ENCODE measurements around the gene TRAK2. TPM values are rescaled to one million over a fixed set of nuclear protein-coding genes. Genes with fewer than 3 reads are reported as not detected.

Gene TRAK2
- total RNA-seq, 4 donors from 2014 or later, result 16.1 to 46.7 (median 26.5) TPM

DNA sequence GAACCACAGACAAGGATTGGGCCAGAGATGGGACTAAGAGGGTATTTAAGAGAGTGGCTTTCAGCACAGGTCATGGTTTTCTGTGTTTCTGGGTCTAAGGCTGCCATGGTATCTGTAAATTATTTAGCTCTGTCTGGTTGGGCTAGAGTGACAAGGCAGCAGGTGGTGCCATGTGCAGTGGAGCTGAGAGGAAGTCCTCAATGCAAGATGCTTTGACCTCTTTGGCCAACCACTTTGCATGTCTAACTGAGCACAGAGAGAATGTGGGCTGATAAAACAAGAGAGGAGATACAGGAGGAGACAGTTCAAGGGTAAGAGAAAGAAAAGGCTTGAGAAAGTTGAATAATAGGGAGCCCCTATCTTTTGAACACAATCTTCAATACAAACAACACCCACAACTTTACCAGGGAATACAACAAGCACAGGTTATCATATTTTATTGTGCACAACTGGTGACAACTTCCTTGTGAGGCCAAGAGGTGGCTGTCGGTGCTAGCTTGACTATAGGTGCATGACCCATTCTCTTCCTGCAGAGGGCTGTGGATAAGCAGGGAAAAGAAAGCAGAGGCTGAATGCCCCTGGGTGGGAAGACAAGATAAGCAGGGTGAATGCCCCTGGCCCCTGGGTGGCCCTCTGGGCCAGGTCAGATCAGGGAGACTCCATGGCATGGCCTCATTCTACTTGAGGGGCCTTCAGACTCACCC is 106.4 kb downstream of the TRAK2 start:
- peaks cover 0 to 9% of the 10 kb centered on the region in 2 donors for H3K36me3 ChIP-seq
- intact Hi-C loops (cut with DNase I; ENCODE audit: low total_unique reads), result no loop called here
- no peaks in the 10 kb centered on the region for H3K9me3 ChIP-seq
- ATAC-seq (no peak), DNase-seq (no peak)
- peaks cover 0 to 5% of the 10 kb centered on the region in 2 donors for H3K4me1 ChIP-seq
- no peaks in the 10 kb centered on the region for H3K27me3 ChIP-seq
- H3K27ac ChIP-seq, result no peak overlapping the region
- TF ChIP-seq, protein P1, sequence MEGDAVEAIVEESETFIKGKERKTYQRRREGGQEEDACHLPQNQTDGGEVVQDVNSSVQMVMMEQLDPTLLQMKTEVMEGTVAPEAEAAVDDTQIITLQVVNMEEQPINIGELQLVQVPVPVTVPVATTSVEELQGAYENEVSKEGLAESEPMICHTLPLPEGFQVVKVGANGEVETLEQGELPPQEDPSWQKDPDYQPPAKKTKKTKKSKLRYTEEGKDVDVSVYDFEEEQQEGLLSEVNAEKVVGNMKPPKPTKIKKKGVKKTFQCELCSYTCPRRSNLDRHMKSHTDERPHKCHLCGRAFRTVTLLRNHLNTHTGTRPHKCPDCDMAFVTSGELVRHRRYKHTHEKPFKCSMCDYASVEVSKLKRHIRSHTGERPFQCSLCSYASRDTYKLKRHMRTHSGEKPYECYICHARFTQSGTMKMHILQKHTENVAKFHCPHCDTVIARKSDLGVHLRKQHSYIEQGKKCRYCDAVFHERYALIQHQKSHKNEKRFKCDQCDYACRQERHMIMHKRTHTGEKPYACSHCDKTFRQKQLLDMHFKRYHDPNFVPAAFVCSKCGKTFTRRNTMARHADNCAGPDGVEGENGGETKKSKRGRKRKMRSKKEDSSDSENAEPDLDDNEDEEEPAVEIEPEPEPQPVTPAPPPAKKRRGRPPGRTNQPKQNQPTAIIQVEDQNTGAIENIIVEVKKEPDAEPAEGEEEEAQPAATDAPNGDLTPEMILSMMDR (IDR thresholded peaks at IDR 0.05 in 4 of 5, conservative IDR thresholded peaks at IDR 0.05 in 1 of 5), result no peak
- TF ChIP-seq POLR2A (IDR thresholded peaks at IDR 0.05), result no peak
- in situ Hi-C loops (cut with MboI; ENCODE audit: low sequenced_read_pairs in 4 of 4), result no loop called here
- no peak overlapping the region for H3K4me3 ChIP-seq

DNA sequence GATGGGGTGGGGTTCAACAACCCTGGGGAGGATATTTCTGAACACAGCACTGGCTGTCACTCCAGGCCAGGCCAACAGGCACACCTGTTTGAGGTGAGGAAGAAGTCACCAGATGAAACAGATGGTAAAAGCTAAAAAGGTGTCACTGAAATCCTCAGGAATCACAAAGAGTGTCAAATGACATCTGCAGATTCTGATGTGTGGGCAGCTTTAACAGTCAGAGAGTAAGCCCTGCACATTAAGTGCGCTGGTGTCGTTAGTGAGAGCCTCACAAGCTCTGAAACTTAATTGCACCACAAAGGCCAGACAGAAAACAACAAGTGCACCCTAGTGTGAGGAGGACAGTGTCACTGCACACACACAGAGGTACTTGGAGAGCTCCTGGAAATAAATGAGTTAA is 107.7 kb downstream of the TRAK2 start:
- peaks cover 0 to 9% of the 10 kb centered on the region in 2 donors for H3K36me3 ChIP-seq
- DNase-seq (no peak), ATAC-seq (no peak)
- no peaks in the 10 kb centered on the region for H3K27me3 ChIP-seq
- intact Hi-C loops (cut with DNase I; ENCODE audit: low total_unique reads), result no loop called here
- TF ChIP-seq POLR2A (IDR thresholded peaks at IDR 0.05), result no peak
- TF ChIP-seq, protein P1 (IDR thresholded peaks at IDR 0.05 in 4 of 5, conservative IDR thresholded peaks at IDR 0.05 in 1 of 5), result no peak
- peaks cover 0 to 5% of the 10 kb centered on the region in 2 donors for H3K4me1 ChIP-seq
- H3K4me3 ChIP-seq, result no peak overlapping the region
- in situ Hi-C loops (cut with MboI; ENCODE audit: low sequenced_read_pairs in 4 of 4), result no loop called here
- H3K9me3 ChIP-seq, result no peaks in the 10 kb centered on the region
- H3K27ac ChIP-seq, result no peak overlapping the region

DNA sequence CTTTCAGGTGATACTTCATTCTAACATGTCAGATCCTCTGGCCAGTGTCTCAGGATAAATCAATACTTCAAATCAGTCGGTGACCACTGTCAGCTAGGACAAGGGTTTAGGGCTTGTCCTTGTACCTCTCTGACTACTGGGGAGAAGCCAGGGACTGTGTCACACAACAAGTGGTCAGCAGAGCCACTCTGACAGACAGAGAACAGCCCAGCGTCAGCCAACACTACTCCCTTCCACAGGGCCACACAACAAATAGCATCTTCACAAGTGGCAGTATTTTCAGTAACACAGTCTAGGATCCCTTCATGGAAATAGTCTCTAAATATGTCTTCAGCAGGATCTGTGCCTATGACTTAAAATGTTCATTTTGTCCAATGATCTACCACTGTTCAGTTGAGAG is 108.3 kb downstream of the TRAK2 start:
- DNase-seq, result no peak
- Histone ChIP-seq H3K27ac (no peak overlapping the region), H3K4me3 (no peak overlapping the region), H3K9me3 (no peaks in the 10 kb centered on the region), H3K27me3 (no peaks in the 10 kb centered on the region), H3K4me1 (peaks cover 0 to 5% of the 10 kb centered on the region in 2 donors), H3K36me3 (peaks cover 0 to 9% of the 10 kb centered on the region in 2 donors)
- no peak for TF ChIP-seq POLR2A (IDR thresholded peaks at IDR 0.05)
- TF ChIP-seq, protein P1 (IDR thresholded peaks at IDR 0.05 in 4 of 5, conservative IDR thresholded peaks at IDR 0.05 in 1 of 5), result no peak
- intact Hi-C loops (cut with DNase I; ENCODE audit: low total_unique reads) (no loop called here), in situ Hi-C loops (cut with MboI; ENCODE audit: low sequenced_read_pairs in 4 of 4) (no loop called here)
- ATAC-seq, result no peak

DNA sequence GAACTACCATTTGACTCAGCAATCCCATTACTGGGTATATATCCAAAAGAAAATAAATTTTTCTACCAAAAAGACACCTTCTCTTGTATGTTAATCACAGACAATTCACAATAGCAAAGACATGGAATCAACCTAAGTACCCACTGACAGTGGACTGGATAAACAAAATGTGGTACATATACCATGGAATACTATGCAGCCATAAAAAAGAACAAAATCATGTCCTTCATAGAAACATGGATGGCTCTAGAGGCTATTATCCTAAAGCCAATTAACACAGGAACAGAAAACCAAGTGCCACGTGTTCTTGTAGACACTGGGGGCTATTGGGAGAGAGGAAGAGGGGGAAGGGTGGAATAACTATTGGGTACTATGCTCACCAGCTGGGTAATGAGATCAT is 121.8 kb downstream of the TRAK2 start:
- ATAC-seq, result no peak
- H3K36me3 ChIP-seq, result no peaks in the 10 kb centered on the region
- no peaks in the 10 kb centered on the region for H3K27me3 ChIP-seq
- H3K4me1 ChIP-seq, result no peaks in the 10 kb centered on the region
- no peak for DNase-seq
- H3K27ac ChIP-seq, result no peak overlapping the region
- in situ Hi-C loops (cut with MboI; ENCODE audit: low sequenced_read_pairs in 4 of 4), result no loop called here
- no peak overlapping the region for H3K4me3 ChIP-seq
- no peaks in the 10 kb centered on the region for H3K9me3 ChIP-seq
- TF ChIP-seq POLR2A (IDR thresholded peaks at IDR 0.05), result no peak
- TF ChIP-seq, protein P1 (IDR thresholded peaks at IDR 0.05 in 4 of 5, conservative IDR thresholded peaks at IDR 0.05 in 1 of 5), result no peak
- intact Hi-C loops (cut with DNase I; ENCODE audit: low total_unique reads), result no loop called here

Data from gastrocnemius medialis (tissue), 4 donors.